Measurements from ENCODE around the gene MOGAT3. TPM values are rescaled to one million over a fixed set of nuclear protein-coding genes. Genes with fewer than 3 reads are reported as not detected.

MOGAT3 gene
- total and polyA plus RNA-seq, 9 of the 15 experiments (the other 6 are each of a cell fraction or from before 2014, with no cell fraction given): 0.07 to 0.17 (median 0.13) TPM; not detected in 6

GRCh38 chr7:101153969-101154692 is 46.7 kb downstream of the MOGAT3 start, which contains the start of gene AP1S1 (continued):
- no peak for TF ChIP-seq ZNF586 (CRISPR knock-in tag; conservative IDR thresholded peaks at IDR 0.05)
- no peak for TF ChIP-seq BRF2 (IDR thresholded peaks at IDR 0.05; ENCODE audit: borderline replicate concordance, insufficient read depth, insufficient read length)
- TF ChIP-seq, protein P1, sequence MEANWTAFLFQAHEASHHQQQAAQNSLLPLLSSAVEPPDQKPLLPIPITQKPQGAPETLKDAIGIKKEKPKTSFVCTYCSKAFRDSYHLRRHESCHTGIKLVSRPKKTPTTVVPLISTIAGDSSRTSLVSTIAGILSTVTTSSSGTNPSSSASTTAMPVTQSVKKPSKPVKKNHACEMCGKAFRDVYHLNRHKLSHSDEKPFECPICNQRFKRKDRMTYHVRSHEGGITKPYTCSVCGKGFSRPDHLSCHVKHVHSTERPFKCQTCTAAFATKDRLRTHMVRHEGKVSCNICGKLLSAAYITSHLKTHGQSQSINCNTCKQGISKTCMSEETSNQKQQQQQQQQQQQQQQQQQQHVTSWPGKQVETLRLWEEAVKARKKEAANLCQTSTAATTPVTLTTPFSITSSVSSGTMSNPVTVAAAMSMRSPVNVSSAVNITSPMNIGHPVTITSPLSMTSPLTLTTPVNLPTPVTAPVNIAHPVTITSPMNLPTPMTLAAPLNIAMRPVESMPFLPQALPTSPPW (CRISPR knock-in tag; IDR thresholded peaks at IDR 0.05): peak; percentile 98
- TF ChIP-seq, protein P2, sequence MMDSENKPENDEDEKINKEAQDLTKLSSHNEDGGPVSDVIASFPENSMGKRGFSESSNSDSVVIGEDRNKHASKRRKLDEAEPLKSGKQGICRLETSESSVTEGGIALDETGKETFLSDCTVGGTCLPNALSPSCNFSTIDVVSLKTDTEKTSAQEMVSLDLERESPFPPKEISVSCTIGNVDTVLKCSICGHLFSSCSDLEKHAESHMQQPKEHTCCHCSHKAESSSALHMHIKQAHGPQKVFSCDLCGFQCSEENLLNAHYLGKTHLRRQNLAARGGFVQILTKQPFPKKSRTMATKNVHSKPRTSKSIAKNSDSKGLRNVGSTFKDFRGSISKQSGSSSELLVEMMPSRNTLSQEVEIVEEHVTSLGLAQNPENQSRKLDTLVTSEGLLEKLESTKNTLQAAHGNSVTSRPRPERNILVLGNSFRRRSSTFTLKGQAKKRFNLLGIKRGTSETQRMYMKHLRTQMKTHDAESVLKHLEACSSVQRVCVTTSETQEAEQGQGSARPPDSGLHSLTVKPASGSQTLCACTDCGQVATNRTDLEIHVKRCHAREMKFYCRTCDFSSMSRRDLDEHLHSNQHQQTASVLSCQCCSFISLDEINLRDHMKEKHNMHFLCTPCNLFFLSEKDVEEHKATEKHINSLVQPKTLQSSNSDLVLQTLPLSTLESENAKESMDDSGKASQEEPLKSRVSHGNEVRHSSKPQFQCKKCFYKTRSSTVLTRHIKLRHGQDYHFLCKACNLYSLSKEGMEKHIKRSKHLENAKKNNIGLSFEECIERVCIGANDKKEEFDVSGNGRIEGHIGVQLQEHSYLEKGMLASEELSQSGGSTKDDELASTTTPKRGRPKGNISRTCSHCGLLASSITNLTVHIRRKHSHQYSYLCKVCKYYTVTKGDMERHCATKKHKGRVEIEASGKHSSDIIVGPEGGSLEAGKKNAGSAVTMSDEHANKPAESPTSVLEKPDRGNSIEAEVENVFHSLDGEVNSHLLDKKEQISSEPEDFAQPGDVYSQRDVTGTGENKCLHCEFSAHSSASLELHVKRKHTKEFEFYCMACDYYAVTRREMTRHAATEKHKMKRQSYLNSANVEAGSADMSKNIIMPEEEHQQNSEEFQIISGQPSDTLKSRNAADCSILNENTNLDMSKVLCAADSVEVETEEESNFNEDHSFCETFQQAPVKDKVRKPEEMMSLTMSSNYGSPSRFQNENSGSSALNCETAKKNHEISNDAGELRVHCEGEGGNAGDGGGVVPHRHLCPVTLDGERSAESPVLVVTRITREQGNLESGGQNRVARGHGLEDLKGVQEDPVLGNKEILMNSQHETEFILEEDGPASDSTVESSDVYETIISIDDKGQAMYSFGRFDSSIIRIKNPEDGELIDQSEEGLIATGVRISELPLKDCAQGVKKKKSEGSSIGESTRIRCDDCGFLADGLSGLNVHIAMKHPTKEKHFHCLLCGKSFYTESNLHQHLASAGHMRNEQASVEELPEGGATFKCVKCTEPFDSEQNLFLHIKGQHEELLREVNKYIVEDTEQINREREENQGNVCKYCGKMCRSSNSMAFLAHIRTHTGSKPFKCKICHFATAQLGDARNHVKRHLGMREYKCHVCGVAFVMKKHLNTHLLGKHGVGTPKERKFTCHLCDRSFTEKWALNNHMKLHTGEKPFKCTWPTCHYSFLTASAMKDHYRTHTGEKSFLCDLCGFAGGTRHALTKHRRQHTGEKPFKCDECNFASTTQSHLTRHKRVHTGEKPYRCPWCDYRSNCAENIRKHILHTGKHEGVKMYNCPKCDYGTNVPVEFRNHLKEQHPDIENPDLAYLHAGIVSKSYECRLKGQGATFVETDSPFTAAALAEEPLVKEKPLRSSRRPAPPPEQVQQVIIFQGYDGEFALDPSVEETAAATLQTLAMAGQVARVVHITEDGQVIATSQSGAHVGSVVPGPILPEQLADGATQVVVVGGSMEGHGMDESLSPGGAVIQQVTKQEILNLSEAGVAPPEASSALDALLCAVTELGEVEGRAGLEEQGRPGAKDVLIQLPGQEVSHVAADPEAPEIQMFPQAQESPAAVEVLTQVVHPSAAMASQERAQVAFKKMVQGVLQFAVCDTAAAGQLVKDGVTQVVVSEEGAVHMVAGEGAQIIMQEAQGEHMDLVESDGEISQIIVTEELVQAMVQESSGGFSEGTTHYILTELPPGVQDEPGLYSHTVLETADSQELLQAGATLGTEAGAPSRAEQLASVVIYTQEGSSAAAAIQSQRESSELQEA (IDR thresholded peaks at IDR 0.05; ENCODE audit: low read depth): peak; percentile 95
- TF ChIP-seq, protein P3, sequence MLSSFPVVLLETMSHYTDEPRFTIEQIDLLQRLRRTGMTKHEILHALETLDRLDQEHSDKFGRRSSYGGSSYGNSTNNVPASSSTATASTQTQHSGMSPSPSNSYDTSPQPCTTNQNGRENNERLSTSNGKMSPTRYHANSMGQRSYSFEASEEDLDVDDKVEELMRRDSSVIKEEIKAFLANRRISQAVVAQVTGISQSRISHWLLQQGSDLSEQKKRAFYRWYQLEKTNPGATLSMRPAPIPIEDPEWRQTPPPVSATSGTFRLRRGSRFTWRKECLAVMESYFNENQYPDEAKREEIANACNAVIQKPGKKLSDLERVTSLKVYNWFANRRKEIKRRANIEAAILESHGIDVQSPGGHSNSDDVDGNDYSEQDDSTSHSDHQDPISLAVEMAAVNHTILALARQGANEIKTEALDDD (IDR thresholded peaks at IDR 0.05): no peak
- no peak for TF ChIP-seq NR3C1 (CRISPR knock-in tag; IDR thresholded peaks at IDR 0.05)
- peak; percentile 20; the same call in 1 of the 2 replicates for TF ChIP-seq ESRRA (IDR thresholded peaks at IDR 0.05; ENCODE audit: borderline replicate concordance, low read depth)
- TF ChIP-seq KLF1 (tag; IDR thresholded peaks at IDR 0.05): no peak
- TF ChIP-seq POLR3A (IDR thresholded peaks at IDR 0.05; ENCODE audit: borderline replicate concordance, extremely low read depth, insufficient read depth, insufficient read length): no peak
- TF ChIP-seq NELFE (IDR thresholded peaks at IDR 0.05; ENCODE audit: insufficient read depth, insufficient read length): no peak
- TF ChIP-seq, protein P4, sequence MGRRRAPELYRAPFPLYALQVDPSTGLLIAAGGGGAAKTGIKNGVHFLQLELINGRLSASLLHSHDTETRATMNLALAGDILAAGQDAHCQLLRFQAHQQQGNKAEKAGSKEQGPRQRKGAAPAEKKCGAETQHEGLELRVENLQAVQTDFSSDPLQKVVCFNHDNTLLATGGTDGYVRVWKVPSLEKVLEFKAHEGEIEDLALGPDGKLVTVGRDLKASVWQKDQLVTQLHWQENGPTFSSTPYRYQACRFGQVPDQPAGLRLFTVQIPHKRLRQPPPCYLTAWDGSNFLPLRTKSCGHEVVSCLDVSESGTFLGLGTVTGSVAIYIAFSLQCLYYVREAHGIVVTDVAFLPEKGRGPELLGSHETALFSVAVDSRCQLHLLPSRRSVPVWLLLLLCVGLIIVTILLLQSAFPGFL (CRISPR knock-in tag; IDR thresholded peaks at IDR 0.05): no peak
- no peak for TF ChIP-seq RBM14 (IDR thresholded peaks at IDR 0.05; ENCODE audit: borderline replicate concordance, insufficient read depth, low read depth, low read length)
- 0 out of 2 replicates have a peak, but pooled peaks have one; percentile 27 for TF ChIP-seq RNF2 (IDR thresholded peaks at IDR 0.05)

All from K562 (cell line).